ENCODE data around the gene LINC01488. TPM values are rescaled to one million over a fixed set of nuclear protein-coding genes. Genes with fewer than 3 reads are reported as not detected.

Gene LINC01488
- total RNA-seq, 2 donors from 2014 or later = not detected

DNA sequence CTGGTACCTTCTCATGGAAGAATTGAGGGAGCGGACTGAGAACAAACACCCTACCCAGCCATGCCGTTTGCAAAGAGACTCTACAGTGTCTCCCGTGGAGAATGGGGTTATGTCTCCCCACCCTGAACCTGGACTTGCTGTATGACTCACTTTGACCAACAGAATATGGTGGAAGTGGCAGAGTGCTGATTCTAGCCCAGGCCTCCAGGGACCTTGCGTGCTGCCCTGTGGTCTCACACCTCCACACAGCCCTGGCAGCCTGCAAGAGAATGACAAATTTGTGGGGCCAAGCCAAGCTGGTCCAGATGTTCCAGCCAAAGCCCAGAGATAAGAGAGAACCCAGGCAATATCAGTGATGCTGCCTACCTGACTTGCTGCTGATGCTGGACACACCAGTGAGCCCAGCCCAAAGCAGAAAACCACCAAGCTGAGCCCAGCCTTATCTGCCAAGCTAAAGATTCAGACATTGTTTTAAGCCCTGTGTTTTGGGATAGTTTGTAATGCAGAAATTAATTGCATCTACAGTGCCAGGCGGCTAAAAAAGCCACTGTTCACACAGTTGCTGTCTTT, 8.1 kb upstream of the LINC01488 start:
- no peak overlapping the region for H3K27ac Mint-ChIP-seq

DNA sequence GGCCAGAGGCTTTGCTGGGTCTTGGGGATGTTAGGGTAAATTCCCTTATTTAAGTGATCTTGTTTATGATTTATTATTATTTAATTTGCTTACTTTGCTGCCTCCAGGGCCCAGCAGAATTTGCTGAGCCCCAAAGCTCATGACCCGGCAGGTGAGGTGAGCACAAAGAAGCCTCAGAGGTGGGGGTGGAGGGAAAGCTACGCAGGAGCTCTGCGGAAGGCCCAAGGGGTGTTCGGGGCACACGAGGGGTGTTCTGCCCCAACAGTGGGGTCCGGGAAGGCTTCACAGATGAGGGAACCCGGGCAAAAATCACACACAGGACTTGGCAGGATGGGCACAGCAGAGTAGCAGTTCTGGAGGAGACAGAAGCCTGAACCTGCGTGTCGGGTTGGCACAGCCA, 6.7 kb upstream of the LINC01488 start:
- Mint-ChIP-seq H3K27me3 (no peaks in the 10 kb centered on the region), H3K4me1 (ENCODE audit: low read depth in 2 of 2) (no peaks in the 10 kb centered on the region), H3K9me3 (no peaks in the 10 kb centered on the region), H3K27ac (no peak overlapping the region), H3K4me3 (no peak overlapping the region), H3K36me3 (no peaks in the 10 kb centered on the region)
- DNase-seq (ENCODE audit: low spot score) (no peak), ATAC-seq (no peak)

More for the DNA sequence above, 8.1 kb upstream of the LINC01488 start:
- DNase-seq (ENCODE audit: low spot score) (no peak), ATAC-seq (no peak)
- Mint-ChIP-seq H3K36me3 (no peaks in the 10 kb centered on the region), H3K27me3 (no peaks in the 10 kb centered on the region), H3K4me3 (no peak overlapping the region), H3K9me3 (no peaks in the 10 kb centered on the region), H3K4me1 (ENCODE audit: low read depth in 2 of 2) (no peaks in the 10 kb centered on the region)

DNA sequence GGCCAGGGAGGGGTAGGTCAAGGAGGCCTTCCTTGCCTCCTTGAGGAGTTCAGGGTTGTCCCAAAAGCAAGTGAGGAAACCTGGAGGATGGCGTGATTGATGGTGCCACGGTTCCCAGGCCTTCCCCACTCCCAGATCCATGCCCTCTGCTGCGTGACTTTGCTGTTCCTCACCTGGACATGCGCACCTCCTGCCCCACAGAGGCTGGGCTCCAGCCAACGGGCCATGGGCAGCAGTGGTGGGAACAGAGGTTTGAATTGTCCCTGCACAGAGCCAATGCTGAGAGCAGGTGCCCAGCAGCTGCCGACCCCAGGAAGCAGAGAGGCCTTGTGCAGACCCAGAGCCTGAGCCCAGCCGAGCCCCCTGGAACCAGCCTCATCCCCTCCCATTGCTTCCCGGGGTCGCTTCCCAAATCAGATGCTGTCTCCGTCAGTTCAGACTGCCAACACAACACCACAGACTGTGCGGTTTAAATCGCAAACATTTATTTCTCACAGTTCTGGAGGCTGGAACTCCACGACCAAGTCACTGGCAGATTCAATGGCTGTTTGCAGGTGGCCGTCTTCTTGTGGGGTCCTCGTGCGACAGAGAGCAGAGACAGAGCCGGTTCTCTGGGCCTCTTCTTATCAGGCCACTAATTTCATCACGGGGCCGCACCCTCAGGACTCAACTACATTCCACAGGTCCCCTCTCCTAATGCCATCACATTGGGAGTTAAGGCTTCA, 6.2 kb upstream of the LINC01488 start:
- ATAC-seq (no peak), DNase-seq (ENCODE audit: low spot score) (no peak)
- H3K27ac Mint-ChIP-seq = no peak overlapping the region
- no peak overlapping the region for H3K4me3 Mint-ChIP-seq
- no peaks in the 10 kb centered on the region for H3K27me3 Mint-ChIP-seq
- H3K4me1 Mint-ChIP-seq (ENCODE audit: low read depth in 2 of 2) = no peaks in the 10 kb centered on the region
- no peaks in the 10 kb centered on the region for H3K9me3 Mint-ChIP-seq
- no peaks in the 10 kb centered on the region for H3K36me3 Mint-ChIP-seq

- H3K4me3 Mint-ChIP-seq = no peak overlapping the region
- no peaks in the 10 kb centered on the region for H3K4me1 Mint-ChIP-seq (ENCODE audit: low read depth in 2 of 2)
- no peaks in the 10 kb centered on the region for H3K27me3 Mint-ChIP-seq
- no peaks in the 10 kb centered on the region for H3K9me3 Mint-ChIP-seq
- no peak overlapping the region for H3K27ac Mint-ChIP-seq
- ATAC-seq (no peak), DNase-seq (ENCODE audit: low spot score) (no peak)
- no peaks in the 10 kb centered on the region for H3K36me3 Mint-ChIP-seq
Measured at GRCh38 chr11:69475866-69476471, 5.5 kb upstream of the LINC01488 start.

- Mint-ChIP-seq H3K27ac (no peak overlapping the region), H3K27me3 (no peaks in the 10 kb centered on the region), H3K4me3 (no peak overlapping the region), H3K9me3 (no peaks in the 10 kb centered on the region), H3K4me1 (ENCODE audit: low read depth in 2 of 2) (no peaks in the 10 kb centered on the region), H3K36me3 (no peaks in the 10 kb centered on the region)
- DNase-seq (ENCODE audit: low spot score) (no peak), ATAC-seq (no peak)
Measured at GRCh38 chr11:69476509-69476961, 4.9 kb upstream of the LINC01488 start.

DNA sequence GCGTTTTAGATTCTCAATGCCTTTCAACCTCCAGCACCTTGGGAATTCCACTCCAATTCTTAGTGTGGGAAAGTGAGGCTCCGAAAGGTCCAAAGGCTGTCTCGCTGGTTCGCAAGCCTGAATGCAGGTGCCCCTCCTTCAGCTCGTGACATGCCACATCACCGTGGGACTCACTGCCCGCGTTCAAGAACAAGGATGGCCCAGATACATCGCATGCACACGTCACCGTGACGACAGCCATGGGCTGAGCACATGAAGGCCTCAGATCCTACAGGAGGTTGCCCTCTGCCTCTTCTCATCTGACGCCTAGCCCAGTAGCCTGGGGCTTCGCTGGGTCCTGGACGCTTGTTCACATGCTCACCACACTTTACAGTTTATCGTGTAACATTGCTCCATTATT, 4.4 kb upstream of the LINC01488 start:
- Mint-ChIP-seq H3K4me3 (no peak overlapping the region), H3K36me3 (no peaks in the 10 kb centered on the region), H3K9me3 (no peaks in the 10 kb centered on the region), H3K4me1 (ENCODE audit: low read depth in 2 of 2) (no peaks in the 10 kb centered on the region), H3K27me3 (no peaks in the 10 kb centered on the region), H3K27ac (no peak overlapping the region)
- ATAC-seq (no peak), DNase-seq (ENCODE audit: low spot score) (no peak)

DNA sequence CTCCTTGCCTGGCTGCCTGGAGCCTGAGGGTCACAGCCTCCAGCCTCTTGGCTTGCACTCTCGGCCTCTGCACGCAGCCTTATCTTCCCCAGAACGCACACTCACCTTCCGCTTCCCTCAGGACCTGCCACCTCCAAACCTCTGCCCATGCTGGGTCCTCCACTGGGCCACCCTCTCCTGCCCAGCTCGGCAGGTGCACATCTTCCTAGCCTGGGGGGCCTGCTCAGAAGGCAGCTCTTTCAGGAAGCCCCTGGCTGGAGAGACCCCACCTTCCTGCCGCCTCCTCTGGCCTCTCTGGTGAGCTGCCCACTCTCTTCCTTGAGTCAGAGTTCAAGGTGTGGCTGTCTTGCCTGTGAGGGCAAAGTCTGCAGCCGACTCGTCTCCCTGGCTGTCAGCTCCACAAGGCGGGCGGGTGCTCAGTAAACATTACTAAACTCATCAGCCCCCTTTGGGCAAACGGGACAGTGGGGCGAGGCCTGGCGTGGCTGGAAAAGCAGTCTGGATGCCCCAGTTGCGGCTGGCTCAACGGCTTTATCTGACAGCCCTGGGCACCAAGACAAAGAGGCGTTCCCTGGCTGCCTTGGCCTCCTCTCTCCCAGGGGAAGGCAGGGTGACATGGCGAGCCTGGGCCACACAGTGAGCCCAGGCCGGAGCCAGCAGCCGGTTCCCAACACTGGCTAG, 1.7 kb upstream of the LINC01488 start:
- no peaks in the 10 kb centered on the region for H3K4me1 Mint-ChIP-seq (ENCODE audit: low read depth in 2 of 2)
- H3K36me3 Mint-ChIP-seq = no peaks in the 10 kb centered on the region
- H3K4me3 Mint-ChIP-seq = no peak overlapping the region
- H3K9me3 Mint-ChIP-seq = no peaks in the 10 kb centered on the region
- no peak for ATAC-seq
- peaks cover 0 to 2% of the 10 kb centered on the region in 2 donors for H3K27me3 Mint-ChIP-seq
- H3K27ac Mint-ChIP-seq = no peak overlapping the region
- DNase-seq (ENCODE audit: low spot score) = no peak

- DNase-seq (ENCODE audit: low spot score) = no peak
- Mint-ChIP-seq H3K27me3 (peaks cover 0 to 2% of the 10 kb centered on the region in 2 donors), H3K4me1 (ENCODE audit: low read depth in 2 of 2) (no peaks in the 10 kb centered on the region), H3K36me3 (no peaks in the 10 kb centered on the region), H3K27ac (no peak overlapping the region), H3K9me3 (no peaks in the 10 kb centered on the region), H3K4me3 (no peak overlapping the region)
- ATAC-seq = no peak
Measured at GRCh38 chr11:69480547-69481392, 693 bp upstream of the LINC01488 start.

DNA sequence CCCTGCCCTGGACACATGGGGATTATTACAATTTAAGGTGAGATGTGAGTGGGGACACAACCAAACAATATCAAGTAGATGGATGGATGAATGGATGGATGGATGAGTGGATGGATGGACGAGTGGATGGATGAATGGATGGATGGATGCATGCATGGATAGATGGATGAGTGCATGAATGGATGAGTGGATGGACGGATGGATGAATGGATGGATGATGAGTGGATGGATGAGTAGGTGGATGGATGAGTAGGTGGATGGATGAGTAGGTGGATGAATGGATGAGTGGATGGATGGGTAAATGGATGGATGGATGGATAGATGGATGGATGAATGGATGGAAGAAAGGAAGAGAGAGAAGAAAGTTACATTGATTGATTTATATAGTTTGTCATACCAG, 859 bp downstream of the LINC01488 start:
- Mint-ChIP-seq H3K36me3 (no peaks in the 10 kb centered on the region), H3K27ac (no peak overlapping the region), H3K9me3 (no peaks in the 10 kb centered on the region), H3K4me3 (no peak overlapping the region), H3K4me1 (ENCODE audit: low read depth in 2 of 2) (no peaks in the 10 kb centered on the region), H3K27me3 (peaks cover 0 to 2% of the 10 kb centered on the region in 2 donors)
- ATAC-seq (no peak), DNase-seq (ENCODE audit: low spot score) (no peak)

DNA sequence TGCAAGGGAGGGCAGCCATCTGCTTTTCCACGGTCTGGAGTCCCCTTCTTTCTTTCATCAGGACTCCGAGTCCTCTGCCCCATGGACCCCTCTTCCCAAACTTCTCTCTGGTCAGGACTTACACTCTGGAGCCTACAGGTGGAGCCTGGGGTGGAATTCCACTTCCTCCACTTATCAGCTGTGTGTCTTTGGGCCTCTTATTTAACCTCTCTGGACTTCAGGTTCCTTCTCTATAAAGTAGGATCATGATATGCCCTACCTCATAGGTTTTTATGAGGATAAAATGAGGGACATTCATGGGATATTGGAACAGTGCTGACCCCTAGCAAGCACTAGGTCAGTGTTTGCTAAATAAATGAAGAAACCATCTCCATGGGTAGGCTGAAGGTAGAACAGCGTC, 1.7 kb downstream of the LINC01488 start:
- H3K9me3 Mint-ChIP-seq = no peaks in the 10 kb centered on the region
- DNase-seq (ENCODE audit: low spot score) = no peak
- H3K4me3 Mint-ChIP-seq = no peak overlapping the region
- H3K4me1 Mint-ChIP-seq (ENCODE audit: low read depth in 2 of 2) = no peaks in the 10 kb centered on the region
- ATAC-seq = no peak
- H3K36me3 Mint-ChIP-seq = no peaks in the 10 kb centered on the region
- H3K27ac Mint-ChIP-seq = no peak overlapping the region
- peaks cover 0 to 2% of the 10 kb centered on the region in 2 donors for H3K27me3 Mint-ChIP-seq

DNA sequence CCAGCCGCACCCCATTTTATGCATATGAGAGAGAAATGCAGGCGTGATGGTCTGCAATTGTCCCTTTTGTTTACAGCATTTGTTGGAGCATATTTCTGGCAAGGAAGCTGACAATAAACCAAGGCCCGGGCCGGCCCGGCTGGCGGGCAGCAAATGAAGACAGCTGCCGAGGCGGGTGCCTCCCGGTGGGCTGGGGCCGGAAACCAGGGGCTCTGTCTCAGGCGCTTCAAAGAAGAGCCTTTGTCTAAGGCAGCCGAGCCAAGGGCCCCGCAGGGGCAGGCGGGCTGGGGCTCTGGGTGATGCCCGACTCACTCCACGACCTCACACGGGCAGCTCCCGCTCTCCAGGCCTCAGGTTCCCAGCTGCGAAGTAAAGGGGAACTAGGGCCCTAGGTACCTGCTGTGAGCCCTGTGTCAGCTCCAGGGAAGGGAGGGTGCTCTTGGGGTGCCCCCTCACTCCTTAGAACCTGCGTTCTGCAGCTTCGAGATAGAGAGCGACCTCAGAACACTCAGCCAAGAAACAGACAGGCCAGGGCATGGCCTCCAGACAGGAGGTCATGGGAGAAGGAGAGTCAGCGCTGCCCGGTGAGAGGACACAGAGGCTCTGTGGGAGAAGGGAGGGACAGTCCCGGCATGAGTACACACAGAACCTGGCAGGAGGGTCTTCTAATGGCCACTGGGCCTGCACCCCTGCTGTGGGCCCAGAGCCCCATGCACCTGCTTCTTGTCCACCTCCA, 2.4 kb downstream of the LINC01488 start:
- H3K4me3 Mint-ChIP-seq = no peak overlapping the region
- no peak for ATAC-seq

GRCh38 chr11:69484427-69485259, 3.2 kb downstream of the LINC01488 start:
- H3K4me1 Mint-ChIP-seq (ENCODE audit: low read depth in 2 of 2) = no peaks in the 10 kb centered on the region
- ATAC-seq (no peak), DNase-seq (ENCODE audit: low spot score) (no peak)
- no peak overlapping the region for H3K4me3 Mint-ChIP-seq
- no peak overlapping the region for H3K27ac Mint-ChIP-seq
- H3K9me3 Mint-ChIP-seq = no peaks in the 10 kb centered on the region
- H3K36me3 Mint-ChIP-seq = no peaks in the 10 kb centered on the region
- peaks cover 0 to 2% of the 10 kb centered on the region in 2 donors for H3K27me3 Mint-ChIP-seq

More for the DNA sequence above, 2.4 kb downstream of the LINC01488 start:
- DNase-seq (ENCODE audit: low spot score) = no peak
- H3K9me3 Mint-ChIP-seq = no peaks in the 10 kb centered on the region
- H3K27me3 Mint-ChIP-seq = peaks cover 0 to 2% of the 10 kb centered on the region in 2 donors
- H3K27ac Mint-ChIP-seq = no peak overlapping the region
- no peaks in the 10 kb centered on the region for H3K4me1 Mint-ChIP-seq (ENCODE audit: low read depth in 2 of 2)
- no peaks in the 10 kb centered on the region for H3K36me3 Mint-ChIP-seq
